PC-3 (cell line): Measurements from ENCODE around the gene ANKRD9. TPM values are rescaled to one million over a fixed set of nuclear protein-coding genes. Genes with fewer than 3 reads are reported as not detected.

Experiments used
- ATAC-seq: fragments of 200-7000 bp; cut with Tn5 transposase; 2 replicates; pipeline ENCODE4 v1.9.1; 2020; ENCODE audit warnings: mild to moderate bottlenecking, moderate library complexity
- BruUV-seq: library from RNA; stranded (reverse); fragments of 400-500 nt; replicated peaks from 2 replicates; lab custom pipeline; 2021; lab: Mats Ljungman, UMichigan
- CTCF ChIA-PET: fragments of 300-600 bp; sonication (Branson Sonifier 250); formaldehyde crosslinking; loops from one replicate; lab custom pipeline; 2022; ENCODE audit warnings: antibody characterized with exemption; lab: Charles Lee
- POLR2A ChIA-PET: fragments of 300-600 bp; sonication (Branson Sonifier 250); formaldehyde crosslinking; loops from one replicate; lab custom pipeline; 2022; ENCODE audit warnings: antibody characterized with exemption; ENCODE audit not compliant: unreplicated experiment; lab: Charles Lee
- DNase-seq: peaks from one replicate; pipeline ENCODE4 v3.0.0-alpha.2; 2015
- H2AFZ ChIP-seq: fragments of 300-600 bp; sonication (generic); 2 replicates; pipeline ENCODE4 v1.6.0; 2016; ENCODE audit warnings: antibody characterized with exemption, low read length
- H3F3A ChIP-seq: fragments of 300-600 bp; sonication (generic); one replicate; pipeline ENCODE4 v1.6.0; 2017; ENCODE audit warnings: antibody characterized with exemption, low read length, control low read depth, mild to moderate bottlenecking; ENCODE audit not compliant: unreplicated experiment
- H3K27ac ChIP-seq: fragments of 300-600 bp; sonication (generic); 2 replicates; pipeline ENCODE4 v1.5.1; 2016; ENCODE audit warnings: mild to moderate bottlenecking, low read length
- H3K27me3 ChIP-seq: fragments of 300-600 bp; sonication (generic); 2 replicates; pipeline ENCODE4 v1.6.1; 2016; ENCODE audit warnings: low read length, mixed read lengths
- H3K36me3 ChIP-seq: fragments of 300-600 bp; sonication (generic); 2 replicates; pipeline ENCODE4 v1.6.1; 2016; ENCODE audit warnings: low read depth, mixed run types, low read length, mixed read lengths
- H3K4me1 ChIP-seq: fragments of 300-600 bp; sonication (generic); 2 replicates; pipeline ENCODE4 v1.5.1; 2016; ENCODE audit warnings: low read length; ENCODE audit not compliant: insufficient read depth
- H3K4me2 ChIP-seq: fragments of 300-600 bp; sonication (generic); 2 replicates; pipeline ENCODE4 v1.6.0; 2016; ENCODE audit warnings: low read length
- H3K4me3 ChIP-seq: fragments of 300-600 bp; sonication (generic); 2 replicates; pipeline ENCODE4 v1.5.1; 2016; ENCODE audit warnings: mild to moderate bottlenecking, low read length, mixed read lengths
- H3K79me2 ChIP-seq: fragments of 300-600 bp; sonication (generic); 2 replicates; pipeline ENCODE4 v1.6.1; 2017; ENCODE audit warnings: low read length, mixed read lengths
- H3K9ac ChIP-seq: fragments of 300-600 bp; sonication (generic); 2 replicates; pipeline ENCODE4 v1.6.0; 2016; ENCODE audit warnings: mild to moderate bottlenecking, low read length
- H3K9me2 ChIP-seq: fragments of 300-600 bp; sonication (generic); replicated peaks from 2 replicates; pipeline ENCODE4 v1.6.1; 2016; ENCODE audit warnings: mixed run types, low read length, mixed read lengths
- H3K9me3 ChIP-seq: fragments of 300-600 bp; sonication (generic); 2 replicates; pipeline ENCODE4 v1.6.1; 2016; ENCODE audit warnings: low read length, mixed read lengths
- H4K20me1 ChIP-seq: fragments of 300-600 bp; sonication (generic); 2 replicates; pipeline ENCODE4 v1.6.1; 2016; ENCODE audit warnings: low read length, mixed read lengths
- EZH2 ChIP-seq: fragments of 300-600 bp; sonication (generic); IDR thresholded peaks from one replicate; pipeline ENCODE4 v1.6.1; 2017; ENCODE audit warnings: antibody characterized with exemption, mild to moderate bottlenecking, low read length; ENCODE audit not compliant: unreplicated experiment
- EZH2phosphoT487 ChIP-seq: fragments of 300-600 bp; sonication (generic); IDR thresholded peaks from 2 replicates; pipeline ENCODE4 v1.6.1; 2018; ENCODE audit warnings: mild to moderate bottlenecking, antibody characterized with exemption, low read length, borderline replicate concordance
- intact Hi-C: fragments of 100-400 bp; cut with micrococcal nuclease; formaldehyde crosslinking; loops from 2 replicates; pipeline ENCODE4 v1.9.0; 2023
- total RNA-seq: library from RNA; depleted of rRNA; stranded (reverse); fragments of >200 nt; gene quantifications from 2 replicates; pipeline ENCODE4 v1.2.3, GENCODE V29; 2014
- TF ChIP-seq, protein P1 (sequence below): fragments of 300-600 bp; sonication (generic); conservative IDR thresholded peaks from 2 replicates; pipeline ENCODE4 v1.5.1; 2017; ENCODE audit warnings: antibody characterized with exemption, low read depth, mild to moderate bottlenecking, low read length

Gene ANKRD9
- total RNA-seq, 1 experiment from 2014 or later, result 52.6 TPM

DNA sequence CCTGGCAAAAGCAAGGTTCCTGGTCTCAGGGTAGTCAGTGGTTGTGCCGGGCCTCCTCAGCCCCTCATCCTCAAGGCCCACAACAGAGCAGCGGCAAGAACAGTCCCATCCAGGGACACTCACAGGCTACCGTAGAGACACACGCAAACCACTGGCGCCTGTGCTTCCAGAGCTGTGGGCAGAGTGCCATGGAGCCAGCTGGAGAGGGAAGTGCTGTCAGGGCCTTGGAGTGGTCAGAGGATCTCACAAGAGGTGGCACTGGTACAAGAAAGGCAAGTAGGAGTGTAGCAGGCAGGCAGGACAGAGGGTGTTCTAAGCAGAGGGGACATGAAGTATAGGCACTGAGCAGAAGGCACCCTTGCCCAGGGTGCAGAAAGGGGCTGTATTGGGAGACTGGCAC lies 34.6 kb downstream of the ANKRD9 start:
- Histone ChIP-seq H3K9me2 (no peaks in the 10 kb centered on the region), H3K79me2 (no peaks in the 10 kb centered on the region)
- CTCF ChIA-PET, result no interaction called here

DNA sequence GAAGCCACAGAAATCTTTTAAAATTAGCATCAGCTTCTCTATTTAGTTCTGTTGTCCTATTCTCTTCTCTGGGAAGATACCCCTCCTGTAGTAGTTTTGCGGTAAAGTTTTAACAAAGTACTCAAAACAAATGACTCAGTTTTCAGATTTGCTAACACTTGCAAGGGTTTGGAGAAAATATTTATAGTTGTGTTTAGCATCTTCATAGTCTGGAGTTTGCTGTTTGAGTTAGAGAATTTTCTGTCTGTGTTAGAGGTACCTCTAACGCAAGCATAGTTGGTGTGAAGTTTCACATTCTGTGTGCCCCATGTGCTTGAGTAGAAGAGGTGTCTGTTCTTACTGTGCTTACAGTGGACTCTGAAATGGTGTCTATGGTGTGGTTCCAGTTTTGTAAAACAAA lies 36.0 kb downstream of the ANKRD9 start:
- ChIA-PET POLR2A (no interaction called here), CTCF (no interaction called here)
- H3K4me2 ChIP-seq, result no peak overlapping the region

More for the DNA sequence above, 34.6 kb downstream of the ANKRD9 start:
- H3K27me3 ChIP-seq, result no peaks in the 10 kb centered on the region
- POLR2A ChIA-PET, result no interaction called here
- no peaks in the 10 kb centered on the region for H3K36me3 ChIP-seq
- DNase-seq, result no peak
- H3K9me3 ChIP-seq, result no peaks in the 10 kb centered on the region
- TF ChIP-seq EZH2phosphoT487 (no peak), EZH2 (no peak)
- TF ChIP-seq, protein P1, sequence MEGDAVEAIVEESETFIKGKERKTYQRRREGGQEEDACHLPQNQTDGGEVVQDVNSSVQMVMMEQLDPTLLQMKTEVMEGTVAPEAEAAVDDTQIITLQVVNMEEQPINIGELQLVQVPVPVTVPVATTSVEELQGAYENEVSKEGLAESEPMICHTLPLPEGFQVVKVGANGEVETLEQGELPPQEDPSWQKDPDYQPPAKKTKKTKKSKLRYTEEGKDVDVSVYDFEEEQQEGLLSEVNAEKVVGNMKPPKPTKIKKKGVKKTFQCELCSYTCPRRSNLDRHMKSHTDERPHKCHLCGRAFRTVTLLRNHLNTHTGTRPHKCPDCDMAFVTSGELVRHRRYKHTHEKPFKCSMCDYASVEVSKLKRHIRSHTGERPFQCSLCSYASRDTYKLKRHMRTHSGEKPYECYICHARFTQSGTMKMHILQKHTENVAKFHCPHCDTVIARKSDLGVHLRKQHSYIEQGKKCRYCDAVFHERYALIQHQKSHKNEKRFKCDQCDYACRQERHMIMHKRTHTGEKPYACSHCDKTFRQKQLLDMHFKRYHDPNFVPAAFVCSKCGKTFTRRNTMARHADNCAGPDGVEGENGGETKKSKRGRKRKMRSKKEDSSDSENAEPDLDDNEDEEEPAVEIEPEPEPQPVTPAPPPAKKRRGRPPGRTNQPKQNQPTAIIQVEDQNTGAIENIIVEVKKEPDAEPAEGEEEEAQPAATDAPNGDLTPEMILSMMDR, result no peak
- H3K4me2 ChIP-seq, result no peak overlapping the region
- BruUV-seq, result no TSS peak
- H2AFZ ChIP-seq, result no peak overlapping the region
- no peak overlapping the region for H3K9ac ChIP-seq
- no peak overlapping the region for H3K27ac ChIP-seq
- intact Hi-C loops, result no loop called here
- H3F3A ChIP-seq, result no peaks in the 10 kb centered on the region
- no peaks in the 10 kb centered on the region for H4K20me1 ChIP-seq
- H3K4me3 ChIP-seq, result no peak overlapping the region
- ATAC-seq, result no peak
- peaks cover 4% of the 10 kb centered on the region for H3K4me1 ChIP-seq

DNA sequence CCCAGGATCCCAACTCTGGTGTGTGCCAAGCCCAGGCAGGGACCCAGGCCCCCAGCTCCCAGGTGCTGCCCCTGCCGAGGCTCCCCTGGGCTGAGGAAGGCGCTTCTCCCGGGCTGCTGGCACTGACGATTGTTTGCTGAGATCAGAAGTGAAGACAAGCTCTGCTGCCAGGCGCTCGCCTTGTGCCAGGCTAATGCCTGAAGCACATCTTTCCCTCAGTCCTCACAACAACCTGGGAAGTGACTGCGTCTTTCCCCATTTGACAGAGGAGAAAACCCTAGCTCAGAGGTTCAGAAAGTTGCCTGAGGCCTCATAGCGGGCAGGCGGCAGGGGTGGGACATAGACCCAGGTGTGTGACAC lies 36.8 kb downstream of the ANKRD9 start:
- POLR2A ChIA-PET, result no interaction called here

More for the DNA sequence above, 36.0 kb downstream of the ANKRD9 start:
- Histone ChIP-seq H3K4me1 (peaks cover 18% of the 10 kb centered on the region), H3K27ac (no peak overlapping the region), H3K36me3 (no peaks in the 10 kb centered on the region), H4K20me1 (no peaks in the 10 kb centered on the region), H3F3A (peaks cover 4% of the 10 kb centered on the region), H3K4me3 (no peak overlapping the region), H3K79me2 (no peaks in the 10 kb centered on the region), H2AFZ (no peak overlapping the region), H3K27me3 (no peaks in the 10 kb centered on the region), H3K9me2 (no peaks in the 10 kb centered on the region), H3K9ac (no peak overlapping the region), H3K9me3 (no peaks in the 10 kb centered on the region)
- DNase-seq (no peak), ATAC-seq (no peak)
- BruUV-seq, result no TSS peak
- TF ChIP-seq, protein P1, result no peak
- TF ChIP-seq EZH2 (no peak), EZH2phosphoT487 (no peak)
- intact Hi-C loops, result no loop called here

More for the DNA sequence above, 36.8 kb downstream of the ANKRD9 start:
- no TSS peak for BruUV-seq
- no peak for ATAC-seq
- H3K27ac ChIP-seq, result no peak overlapping the region
- no peak for DNase-seq
- CTCF ChIA-PET, result no interaction called here
- H3K27me3 ChIP-seq, result no peaks in the 10 kb centered on the region
- no peaks in the 10 kb centered on the region for H3K9me2 ChIP-seq
- no peak overlapping the region for H2AFZ ChIP-seq
- no peak for TF ChIP-seq EZH2phosphoT487
- TF ChIP-seq EZH2, result no peak
- TF ChIP-seq, protein P1, result no peak
- intact Hi-C loops, result no loop called here
- no peak overlapping the region for H3K4me2 ChIP-seq
- H3K9ac ChIP-seq, result no peak overlapping the region
- H3K4me1 ChIP-seq, result peaks cover 18% of the 10 kb centered on the region
- H3K79me2 ChIP-seq, result no peaks in the 10 kb centered on the region
- H3K36me3 ChIP-seq, result no peaks in the 10 kb centered on the region
- peaks cover 4% of the 10 kb centered on the region for H3F3A ChIP-seq
- H3K4me3 ChIP-seq, result no peak overlapping the region
- no peaks in the 10 kb centered on the region for H4K20me1 ChIP-seq
- no peaks in the 10 kb centered on the region for H3K9me3 ChIP-seq
